ENCODE measurements around the gene ATP5MG.
"Not testable (repeated sequence)": the region's sequence is repeated elsewhere in the genome, so short reads cannot be mapped to it uniquely, and the experiment has no call there.

Gene ATP5MG

DNA sequence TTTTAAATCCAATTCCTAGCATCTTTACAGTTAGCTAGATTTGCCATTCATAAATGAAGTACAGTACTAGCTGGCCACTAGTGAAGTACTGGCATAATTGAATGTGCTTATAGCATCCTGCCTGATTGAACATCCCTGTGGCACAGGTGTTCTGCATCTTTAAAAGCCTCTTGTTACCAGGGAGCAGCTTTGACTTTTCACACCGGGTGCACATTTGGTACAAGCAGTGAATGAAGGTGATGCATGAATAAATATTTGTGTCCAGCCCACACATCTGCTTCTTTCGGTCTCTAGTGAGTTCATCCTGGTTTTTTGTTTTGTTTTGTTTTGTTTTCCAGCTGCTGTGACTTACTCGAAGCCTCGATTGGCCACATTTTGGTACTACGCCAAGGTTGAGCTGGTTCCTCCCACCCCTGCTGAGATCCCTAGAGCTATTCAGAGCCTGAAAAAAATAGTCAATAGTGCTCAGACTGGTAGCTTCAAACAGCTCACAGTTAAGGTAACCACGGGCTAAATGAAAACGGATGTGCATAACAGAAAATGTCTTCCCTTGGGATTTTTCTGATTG is 5.3 kb downstream of the ATP5MG start:
- DNase-seq (ENCODE audit: extremely low read depth in 1 of 2, low read depth in 1 of 2) = no peak

DNA sequence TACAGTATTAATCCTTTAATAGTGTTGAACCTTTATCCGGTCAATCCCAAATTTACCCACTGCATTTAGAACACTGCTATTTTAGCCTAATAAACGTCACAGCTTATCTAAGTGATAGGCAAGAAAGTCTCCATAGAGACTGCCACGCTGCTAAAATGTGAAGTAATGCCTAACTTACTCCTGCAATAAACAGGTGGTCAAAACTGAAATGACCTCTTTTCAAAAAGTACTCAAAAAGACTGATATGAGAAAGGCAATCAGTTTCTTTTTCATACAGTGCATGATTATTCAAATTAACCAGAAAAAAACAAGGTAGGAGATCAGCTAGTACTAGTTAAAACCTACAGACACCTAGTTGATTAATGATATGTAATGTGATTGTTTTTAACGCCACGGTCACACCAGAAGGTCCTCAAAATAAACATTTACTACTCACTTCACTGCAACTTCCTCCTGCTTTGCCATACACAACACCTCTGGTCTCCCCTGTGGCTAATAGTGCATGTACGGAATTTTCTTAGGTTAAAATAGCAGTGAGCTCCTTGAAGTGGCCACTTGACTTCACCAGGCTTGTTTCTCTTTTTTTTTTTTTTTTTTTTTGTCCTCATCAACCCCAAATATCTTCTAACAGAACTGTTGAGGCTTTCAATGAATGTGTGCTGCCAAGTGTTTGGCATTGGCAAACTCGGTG is 8.8 kb downstream of the ATP5MG start:
- no peak for DNase-seq (ENCODE audit: extremely low read depth in 1 of 2, low read depth in 1 of 2)

DNA sequence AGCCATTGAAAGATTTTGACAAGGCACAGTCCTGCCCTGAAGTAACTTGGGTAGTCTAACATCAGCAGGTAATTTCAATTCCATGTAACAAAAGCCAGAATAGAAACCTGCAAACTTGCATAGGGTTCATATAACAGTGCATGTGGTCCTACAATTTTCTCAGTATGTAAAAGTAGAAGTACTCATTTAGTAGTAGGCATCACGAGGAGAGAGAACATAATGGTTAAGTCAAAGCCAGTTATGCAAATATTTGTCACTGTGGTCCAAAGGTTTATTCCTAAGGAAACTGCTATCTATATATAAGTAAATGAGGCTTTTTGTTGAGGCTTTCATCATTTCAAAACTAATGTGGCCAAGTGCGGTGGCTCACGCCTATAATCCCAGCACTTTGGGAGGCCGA is 10.1 kb downstream of the ATP5MG start:
- no peak for DNase-seq (ENCODE audit: extremely low read depth in 1 of 2, low read depth in 1 of 2)

DNA sequence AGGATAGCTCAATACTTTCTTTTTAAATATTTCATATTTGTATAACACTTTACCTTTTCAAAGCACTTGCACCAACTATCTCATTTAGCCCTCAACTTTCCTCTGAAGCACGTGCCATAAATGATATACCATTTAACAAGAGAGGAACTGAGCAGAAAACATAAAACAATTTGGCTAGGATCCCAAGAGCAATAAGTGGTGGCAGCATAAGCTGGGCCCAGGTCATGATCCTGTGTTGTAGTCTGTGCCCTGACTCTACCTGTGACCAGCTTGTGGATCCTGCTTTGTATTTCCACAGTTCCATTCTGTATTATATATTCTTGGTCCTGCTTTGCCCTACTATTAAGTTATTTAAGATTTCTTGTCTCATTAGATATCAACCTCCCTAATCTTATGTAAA is 11.5 kb downstream of the ATP5MG start:
- DNase-seq (ENCODE audit: extremely low read depth in 1 of 2, low read depth in 1 of 2) = no peak

- no peak for DNase-seq (ENCODE audit: extremely low read depth in 1 of 2, low read depth in 1 of 2)
Observed at GRCh38 chr11:118415062-118415738, 13.8 kb downstream of the ATP5MG start.

GRCh38 chr11:118415739-118416068 is 14.3 kb downstream of the ATP5MG start:
- DNase-seq (ENCODE audit: extremely low read depth in 1 of 2, low read depth in 1 of 2) = no peak

DNA sequence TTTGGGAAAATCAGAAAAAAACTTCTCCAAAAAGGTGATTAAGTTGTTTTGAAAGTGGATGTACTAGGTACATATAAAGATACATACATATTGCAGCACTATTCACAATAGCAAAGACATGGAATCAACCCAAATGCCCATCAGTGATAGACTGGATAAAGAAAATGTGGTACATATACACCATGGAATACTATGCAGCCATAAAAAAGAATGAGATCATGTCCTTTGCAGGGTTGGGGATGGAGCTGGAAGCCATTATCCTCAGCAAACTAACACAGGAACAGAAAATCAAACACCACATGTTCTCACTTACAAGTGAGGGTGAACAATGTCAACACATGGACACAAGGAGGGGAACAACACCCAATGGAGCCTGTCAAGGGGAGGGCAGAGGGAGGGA is 15.5 kb downstream of the ATP5MG start:
- not testable (repeated sequence) for DNase-seq (ENCODE audit: extremely low read depth in 1 of 2, low read depth in 1 of 2)

DNA sequence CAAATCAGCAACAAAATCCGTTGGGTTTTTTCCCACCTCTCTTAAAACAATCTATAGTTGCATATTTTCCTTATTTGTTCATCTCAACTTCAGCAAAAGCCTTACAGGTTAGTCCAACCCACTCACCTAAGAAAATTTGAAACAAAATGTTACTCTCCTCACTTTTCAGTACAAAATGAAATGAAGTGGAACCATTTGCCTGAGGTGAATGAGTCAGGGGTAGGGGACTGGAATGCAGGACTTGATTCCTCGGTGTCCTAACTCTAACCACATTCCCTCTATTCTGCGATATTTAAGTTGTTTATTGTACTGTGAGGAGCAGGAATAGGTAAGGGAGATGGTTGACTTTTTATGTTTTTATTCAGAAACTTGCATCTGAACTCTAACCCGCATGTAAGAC is 16.4 kb downstream of the ATP5MG start:
- no peak for DNase-seq (ENCODE audit: extremely low read depth in 1 of 2, low read depth in 1 of 2)

DNA sequence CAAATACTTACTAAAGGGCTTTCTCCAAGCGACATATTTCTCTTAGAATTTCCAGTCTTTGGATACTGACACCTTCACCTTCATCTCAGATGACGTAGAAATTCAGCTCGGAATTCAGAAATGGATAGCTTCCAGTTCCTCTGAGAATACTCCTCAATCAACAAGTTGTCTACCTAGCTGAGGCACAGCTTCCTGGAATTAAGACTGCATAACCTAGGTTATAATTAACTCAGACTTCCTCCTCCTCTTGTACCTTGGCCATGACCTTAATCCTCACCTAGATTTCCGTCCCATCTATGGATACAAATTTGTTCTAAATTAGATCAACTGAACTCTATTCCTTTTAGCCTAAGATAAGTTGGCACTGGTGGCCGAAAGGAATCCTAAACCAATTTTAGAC is 17.4 kb downstream of the ATP5MG start:
- no peak for DNase-seq (ENCODE audit: extremely low read depth in 1 of 2, low read depth in 1 of 2)

DNA sequence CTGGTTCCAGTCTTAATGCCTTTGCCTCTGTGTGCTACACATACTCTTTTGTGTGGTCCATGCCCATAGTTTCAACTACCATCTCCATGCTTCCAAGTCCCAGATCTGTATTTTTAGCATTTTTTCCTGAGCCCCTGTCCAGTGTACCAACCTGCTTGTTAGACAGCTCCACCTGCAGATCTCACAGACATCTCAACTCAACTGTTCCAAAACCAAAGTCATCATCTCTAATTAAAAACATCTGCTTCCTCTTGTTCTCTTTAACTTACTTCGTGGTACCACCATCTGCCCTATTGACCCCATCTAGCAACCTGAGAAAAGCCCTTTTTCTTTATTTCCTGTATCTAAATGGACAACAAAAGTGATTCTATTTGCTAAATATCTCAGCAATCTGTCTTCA is 26.3 kb downstream of the ATP5MG start:
- no peak for DNase-seq (ENCODE audit: extremely low read depth in 1 of 2, low read depth in 1 of 2)

GRCh38 chr11:118430956-118431355 is 29.6 kb downstream of the ATP5MG start:
- DNase-seq (ENCODE audit: extremely low read depth in 1 of 2, low read depth in 1 of 2) = no peak

DNA sequence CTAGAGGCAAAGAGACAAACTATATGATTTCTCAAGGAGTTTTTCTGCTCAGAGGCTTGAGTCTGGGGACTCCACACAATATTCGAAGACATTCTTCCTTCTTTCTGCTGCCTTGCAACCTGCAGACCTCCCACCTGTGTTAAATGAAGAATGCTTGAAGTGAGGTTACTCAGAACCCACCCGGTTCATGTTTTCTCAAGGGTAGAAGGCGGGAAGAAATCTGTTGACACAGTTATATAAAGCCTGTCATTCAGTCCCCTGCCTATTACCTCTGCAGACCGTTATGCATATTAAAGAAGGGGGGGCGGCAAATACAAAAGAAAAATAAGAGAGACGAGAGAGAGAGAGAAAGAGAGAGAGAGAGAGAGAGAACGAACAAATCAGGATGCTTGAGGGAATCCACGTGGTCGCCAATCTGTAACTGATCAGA is 32.7 kb downstream of the ATP5MG start:
- DNase-seq (ENCODE audit: extremely low read depth in 1 of 2, low read depth in 1 of 2) = no peak

DNA sequence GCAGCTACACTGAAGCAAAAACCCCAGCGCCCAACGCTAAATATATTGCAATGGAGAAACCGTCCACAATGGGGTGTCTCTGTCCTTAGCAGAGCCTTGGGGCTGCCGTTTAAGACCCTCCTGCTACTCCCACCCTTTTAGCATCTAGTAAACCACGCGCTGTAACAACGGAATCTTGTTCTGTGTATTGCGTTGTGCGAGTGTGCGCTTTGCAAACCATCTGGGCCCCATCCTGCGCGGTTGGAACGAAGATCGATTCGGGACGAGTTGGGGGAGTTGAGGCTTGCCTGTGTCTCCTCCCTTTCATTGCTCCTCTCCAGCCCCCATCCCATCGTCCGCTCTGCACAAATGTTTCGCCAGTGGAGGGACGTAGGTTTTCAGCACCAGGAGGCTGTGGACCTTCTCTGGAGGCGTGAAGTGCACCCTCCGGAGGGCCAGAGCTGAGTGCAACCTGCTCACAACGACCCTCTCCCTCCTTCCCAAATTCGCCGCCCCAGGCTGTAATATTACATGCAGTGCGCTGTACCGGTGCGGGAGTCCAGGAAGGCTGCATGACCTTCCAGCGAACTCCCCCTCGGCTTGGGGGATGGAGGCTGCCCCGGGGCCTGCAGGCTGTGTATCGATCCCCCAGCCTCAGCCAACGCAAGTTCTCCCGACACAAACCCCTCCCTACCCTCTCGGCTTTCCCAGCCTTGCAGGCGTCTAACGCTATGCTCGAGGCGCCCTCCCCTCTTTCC is 33.3 kb downstream of the ATP5MG start:
- DNase-seq (ENCODE audit: extremely low read depth in 1 of 2, low read depth in 1 of 2) = peak in 1 of 2 donors; percentile 10

GRCh38 chr11:118435290-118435892 is 34.0 kb downstream of the ATP5MG start:
- peak in 1 of 2 donors; percentile 42 for DNase-seq (ENCODE audit: extremely low read depth in 1 of 2, low read depth in 1 of 2)

DNA sequence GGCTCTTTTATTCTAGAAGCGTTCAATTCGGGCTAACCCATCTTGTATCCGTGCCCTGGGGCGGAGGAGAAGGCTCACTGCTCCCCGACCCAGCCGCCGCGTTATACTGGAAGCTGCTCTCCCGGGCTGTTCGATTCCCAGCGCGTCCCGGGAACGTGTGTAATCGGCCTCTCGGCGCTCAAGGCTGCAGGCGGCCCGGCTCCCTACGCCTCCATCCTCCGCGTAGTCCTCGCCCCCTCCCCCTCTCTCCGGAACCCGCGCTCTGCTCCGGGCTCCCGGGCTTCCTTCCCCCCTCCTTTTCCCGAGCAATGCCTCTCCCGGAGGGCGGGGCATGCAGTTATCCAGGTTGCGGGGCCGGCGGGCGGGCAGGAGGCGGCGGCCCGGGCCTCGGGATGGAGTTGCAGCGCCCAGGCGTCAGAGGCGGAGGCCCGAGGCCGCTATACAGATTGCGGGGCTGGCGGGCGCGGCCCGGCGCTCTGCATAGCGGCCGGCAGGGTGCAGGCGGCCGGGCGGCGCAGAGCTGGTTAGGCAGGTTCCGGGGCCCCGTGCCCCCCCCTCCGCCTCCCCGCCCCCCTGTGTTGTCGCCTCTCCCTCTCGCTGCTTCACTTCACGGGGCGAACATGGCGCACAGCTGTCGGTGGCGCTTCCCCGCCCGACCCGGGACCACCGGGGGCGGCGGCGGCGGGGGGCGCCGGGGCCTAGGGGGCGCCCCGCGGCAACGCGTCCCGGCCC is 34.7 kb downstream of the ATP5MG start, which contains the start of gene KMT2A:
Gene KMT2A (plus strand): TSS at position 600 of the 732 bp plus-strand sequence. CDS start 21 bp downstream, at position 621.
- peak; percentile 82 to 90 for DNase-seq (ENCODE audit: extremely low read depth in 1 of 2, low read depth in 1 of 2)

DNA sequence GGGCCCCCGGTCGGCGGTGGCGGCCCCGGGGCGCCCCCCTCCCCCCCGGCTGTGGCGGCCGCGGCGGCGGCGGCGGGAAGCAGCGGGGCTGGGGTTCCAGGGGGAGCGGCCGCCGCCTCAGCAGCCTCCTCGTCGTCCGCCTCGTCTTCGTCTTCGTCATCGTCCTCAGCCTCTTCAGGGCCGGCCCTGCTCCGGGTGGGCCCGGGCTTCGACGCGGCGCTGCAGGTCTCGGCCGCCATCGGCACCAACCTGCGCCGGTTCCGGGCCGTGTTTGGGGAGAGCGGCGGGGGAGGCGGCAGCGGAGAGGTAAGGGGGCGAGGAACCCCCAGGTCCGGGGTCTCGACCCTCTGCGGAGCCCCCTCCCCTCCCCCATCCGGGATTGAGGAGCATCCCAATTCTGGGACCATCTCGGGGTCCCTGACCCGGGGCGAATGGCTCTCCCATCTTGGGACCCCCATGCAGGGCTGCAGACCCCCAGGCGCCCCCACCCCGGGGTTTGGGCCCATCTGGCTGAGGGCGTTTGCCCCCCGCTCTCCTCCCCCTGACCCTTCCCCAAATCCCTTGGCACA is 35.3 kb downstream of the ATP5MG start:
- DNase-seq (ENCODE audit: extremely low read depth in 1 of 2, low read depth in 1 of 2) = peak in 1 of 2 donors; percentile 32

DNA sequence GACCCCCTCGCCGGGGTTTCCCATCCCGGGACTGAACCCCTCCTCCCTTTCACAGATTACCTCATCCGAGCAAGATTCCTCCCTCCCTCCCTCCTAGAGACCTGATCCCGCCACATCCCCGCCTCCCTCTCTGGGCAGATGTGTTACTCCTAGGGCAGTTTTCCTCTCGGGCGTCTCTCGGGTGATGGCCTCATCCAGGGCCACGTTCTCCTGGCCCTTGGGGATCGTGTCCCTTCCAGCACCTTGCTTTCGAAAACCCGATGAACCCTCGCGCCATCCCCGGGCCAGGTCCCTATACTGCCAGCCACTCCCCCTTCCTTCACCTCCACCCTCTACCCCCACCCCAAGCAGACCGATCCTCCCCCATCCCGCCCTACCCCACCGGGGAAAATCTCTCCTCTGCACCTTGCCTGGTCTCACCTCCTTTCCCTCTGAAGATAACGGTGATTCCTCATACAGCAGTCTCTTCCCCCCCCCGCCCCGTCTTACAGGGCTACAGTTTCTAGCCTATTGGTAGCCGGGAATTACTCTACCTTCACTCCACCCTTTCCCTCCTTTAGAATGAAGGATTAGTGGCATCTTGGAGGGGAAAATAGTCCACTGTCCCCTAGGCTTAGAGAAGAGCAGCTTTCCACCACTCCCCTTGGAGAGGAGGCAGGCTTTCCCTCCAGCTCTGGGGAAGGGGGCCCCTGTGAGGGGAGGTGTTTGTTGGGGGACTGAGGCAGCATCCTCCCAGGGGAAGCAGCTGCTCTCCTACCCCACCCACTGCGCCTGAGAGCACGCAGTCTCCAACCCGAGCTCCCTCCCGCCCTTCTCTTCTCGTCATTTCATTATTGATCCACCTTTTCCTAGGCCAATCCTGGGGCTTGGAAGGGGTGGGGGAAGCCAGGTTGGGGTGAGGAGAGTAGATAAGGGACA is 36.1 kb downstream of the ATP5MG start:
- DNase-seq (ENCODE audit: extremely low read depth in 1 of 2, low read depth in 1 of 2) = peak in 1 of 2 donors; percentile 20

DNA sequence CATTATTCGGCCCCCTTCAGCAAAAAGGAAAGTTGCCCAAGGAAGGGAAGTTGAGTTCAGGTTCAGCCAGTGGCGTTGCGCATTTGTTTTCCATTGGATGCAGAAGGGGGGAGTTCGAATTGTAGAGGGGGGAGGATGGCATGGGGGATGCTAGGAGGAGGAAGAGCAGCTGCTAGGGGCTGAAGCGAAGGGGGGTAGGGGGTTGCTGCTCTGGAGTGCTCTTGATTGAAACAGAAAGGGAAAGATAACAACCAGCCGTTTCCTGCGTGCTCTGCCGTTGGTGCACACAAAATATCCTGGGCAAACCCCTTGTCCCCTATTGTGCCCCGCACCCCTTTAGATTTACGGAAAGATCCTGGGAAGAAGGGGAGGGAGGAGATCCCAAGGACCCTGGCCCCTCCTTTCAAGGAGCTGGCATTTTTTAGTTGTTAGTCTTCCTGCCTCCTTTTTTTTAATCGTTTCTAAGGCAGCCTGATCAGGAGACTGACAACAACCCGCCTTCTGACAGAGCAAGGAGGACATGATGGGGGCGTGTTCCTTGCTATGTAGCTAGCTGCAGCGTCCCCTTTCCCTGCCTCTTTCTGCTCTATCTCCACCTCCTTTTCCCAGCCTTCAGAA is 37.0 kb downstream of the ATP5MG start:
- peak in 1 of 2 donors; percentile 7 for DNase-seq (ENCODE audit: extremely low read depth in 1 of 2, low read depth in 1 of 2)

GRCh38 chr11:118439646-118440045 is 38.2 kb downstream of the ATP5MG start:
- DNase-seq (ENCODE audit: extremely low read depth in 1 of 2, low read depth in 1 of 2) = no peak
